ENCODE measurements around the gene ACADL. TPM values are rescaled to one million over a fixed set of nuclear protein-coding genes. Genes with fewer than 3 reads are reported as not detected.

The ACADL gene
- total RNA-seq, 1 experiment from 2014 or later: not detected

DNA sequence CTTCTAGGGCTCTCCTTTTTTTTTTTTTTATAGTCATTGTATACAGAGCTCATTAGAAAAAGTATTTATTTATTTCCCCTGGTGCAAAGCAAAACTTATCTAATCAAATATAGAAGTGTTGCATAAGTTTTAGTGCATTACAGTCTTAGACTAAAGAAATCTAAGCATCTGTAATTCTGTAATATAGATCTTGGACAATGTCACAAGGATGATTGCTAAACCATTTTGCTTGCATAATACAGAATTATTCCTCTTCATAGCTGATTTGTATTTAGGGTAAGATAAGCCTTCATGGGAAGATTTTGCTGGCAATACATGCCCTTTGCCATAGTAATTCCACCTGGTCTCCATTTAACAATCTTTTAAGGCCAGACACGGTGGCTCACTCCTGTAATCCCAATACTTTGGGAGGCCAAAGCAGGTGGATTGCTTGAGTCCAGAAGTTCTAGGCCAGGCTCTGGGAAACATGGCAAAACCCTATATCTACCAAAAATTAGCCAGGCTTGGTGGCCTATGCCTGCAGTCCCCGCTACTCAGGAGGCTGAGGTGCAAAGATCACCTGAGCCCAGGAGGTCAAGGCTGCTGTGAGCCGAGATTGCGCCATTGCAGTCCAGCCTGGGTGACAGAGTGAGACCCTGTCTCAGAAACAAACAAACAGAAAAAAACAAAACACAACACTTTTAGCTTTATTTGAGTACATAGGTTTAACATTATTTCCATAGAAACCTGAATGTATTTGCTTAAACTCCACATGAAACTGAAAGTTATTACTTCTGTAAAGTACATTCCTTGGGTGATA is 2.2 kb upstream of the ACADL start:
- no peaks in the 10 kb centered on the region for H3K36me3 ChIP-seq (replicated peaks; ENCODE audit: control insufficient read depth, insufficient read depth, low read length)
- DNase-seq: no peak
- no peak overlapping the region for H3K4me3 ChIP-seq (ENCODE audit: insufficient read depth, low read depth, low read length)
- H3K27me3 ChIP-seq (ENCODE audit: control insufficient read depth, insufficient read depth, low read length): peaks cover 32% of the 10 kb centered on the region

DNA sequence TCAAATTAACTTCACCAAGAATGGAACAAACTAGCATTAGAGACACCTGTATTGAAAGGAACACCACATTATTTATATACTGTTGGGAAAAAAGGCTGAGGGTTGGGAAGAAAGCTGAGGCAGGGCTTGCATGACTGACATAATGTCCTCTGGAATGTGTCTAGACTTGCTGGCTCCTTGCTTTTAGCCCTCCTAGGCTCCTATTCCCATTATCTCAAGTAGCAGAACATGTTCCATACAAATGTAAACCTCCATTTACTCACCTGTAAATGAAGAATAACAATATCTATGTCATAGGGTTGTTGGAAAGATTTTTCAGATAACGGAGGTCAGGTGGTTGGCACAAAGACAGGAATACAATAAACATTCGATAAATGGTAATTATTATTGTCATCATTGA is 976 bp upstream of the ACADL start:
- Histone ChIP-seq H3K4me3 (ENCODE audit: insufficient read depth, low read depth, low read length) (no peak overlapping the region), H3K36me3 (replicated peaks; ENCODE audit: control insufficient read depth, insufficient read depth, low read length) (no peaks in the 10 kb centered on the region), H3K27me3 (ENCODE audit: control insufficient read depth, insufficient read depth, low read length) (peaks cover 32% of the 10 kb centered on the region)
- no peak for DNase-seq

DNA sequence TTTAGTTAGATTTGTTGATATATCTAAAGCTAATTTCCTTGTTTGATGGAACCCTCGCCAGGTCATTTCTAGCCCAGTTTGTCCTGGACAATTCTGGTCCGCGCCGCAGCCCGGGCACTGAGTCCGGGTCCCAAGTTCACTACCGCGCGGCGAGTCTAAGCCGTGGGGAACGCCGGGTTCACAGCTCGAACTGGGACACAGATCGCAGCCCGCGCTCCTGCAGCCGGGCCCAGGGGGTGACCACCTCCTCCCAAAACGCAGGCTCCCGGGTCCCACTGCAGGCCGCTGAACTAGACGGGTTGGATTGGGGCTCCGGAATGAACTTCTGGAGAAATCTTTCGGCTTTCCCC is 681 bp downstream of the ACADL start:
- Histone ChIP-seq H3K36me3 (replicated peaks; ENCODE audit: control insufficient read depth, insufficient read depth, low read length) (no peaks in the 10 kb centered on the region), H3K4me3 (ENCODE audit: insufficient read depth, low read depth, low read length) (peak overlapping the region; percentile 55), H3K27me3 (ENCODE audit: control insufficient read depth, insufficient read depth, low read length) (peaks cover 32% of the 10 kb centered on the region)
- DNase-seq: no peak

DNA sequence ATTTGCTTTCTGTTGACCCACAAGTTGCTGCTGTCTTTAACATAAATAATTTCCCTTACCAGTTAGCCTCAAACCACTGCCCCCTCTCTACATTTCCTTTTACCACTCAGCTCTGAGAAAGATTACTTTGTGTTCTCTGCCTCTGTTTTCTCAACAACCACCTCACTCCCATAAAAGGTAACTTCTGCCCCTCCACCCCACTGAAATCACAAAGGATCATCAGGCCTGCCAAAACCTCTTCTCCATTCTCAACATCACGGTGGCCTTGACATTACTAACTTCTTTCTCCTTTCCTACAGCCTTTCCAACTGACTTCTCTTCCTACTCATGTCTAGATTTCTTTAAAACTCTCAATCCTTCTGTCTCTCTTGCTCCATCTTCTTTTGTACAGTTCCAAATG is 10.1 kb downstream of the ACADL start:
- no peak overlapping the region for H3K4me3 ChIP-seq (ENCODE audit: insufficient read depth, low read depth, low read length)
- no peaks in the 10 kb centered on the region for H3K36me3 ChIP-seq (replicated peaks; ENCODE audit: control insufficient read depth, insufficient read depth, low read length)
- no peak for DNase-seq
- H3K27me3 ChIP-seq (ENCODE audit: control insufficient read depth, insufficient read depth, low read length): no peaks in the 10 kb centered on the region

DNA sequence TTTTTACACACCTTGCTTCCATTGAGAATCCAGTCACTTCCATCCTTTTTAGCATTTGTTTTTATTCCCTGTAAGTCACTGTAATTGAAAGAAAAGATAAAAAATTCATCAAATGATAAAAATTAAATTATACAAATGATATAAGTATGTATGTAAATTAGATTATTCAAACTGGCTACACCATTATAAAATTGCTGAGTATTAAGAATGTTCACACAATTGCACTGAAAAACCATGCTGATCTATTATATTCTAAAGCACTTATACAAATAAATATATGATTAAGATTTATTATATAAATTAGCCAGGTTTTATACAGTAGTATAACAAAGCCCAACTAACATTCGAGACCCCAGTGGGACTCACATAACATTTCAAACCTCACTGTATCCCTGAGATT is 15.1 kb downstream of the ACADL start:
- DNase-seq: no peak

DNA sequence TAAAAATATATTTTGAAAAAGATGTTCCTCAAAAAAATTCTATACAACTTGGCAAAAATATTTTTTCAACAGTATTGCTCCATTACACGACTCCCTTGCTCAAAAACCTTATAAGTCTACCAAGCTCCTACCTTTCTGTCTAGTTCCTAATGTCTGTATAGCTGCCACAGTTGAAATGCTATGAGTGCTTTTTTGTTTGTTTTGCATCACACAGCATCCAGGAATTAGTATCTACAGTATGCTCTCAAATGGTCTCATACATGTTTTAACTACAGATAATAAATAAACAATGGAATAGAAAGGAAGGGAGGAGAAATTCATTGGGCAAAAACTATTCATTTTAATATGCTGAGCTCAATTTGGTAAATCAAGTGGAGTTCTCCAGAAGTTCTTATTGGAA is 17.3 kb downstream of the ACADL start:
- Histone ChIP-seq H3K36me3 (replicated peaks; ENCODE audit: control insufficient read depth, insufficient read depth, low read length) (no peaks in the 10 kb centered on the region), H3K27me3 (ENCODE audit: control insufficient read depth, insufficient read depth, low read length) (no peaks in the 10 kb centered on the region), H3K4me3 (ENCODE audit: insufficient read depth, low read depth, low read length) (no peak overlapping the region)
- DNase-seq: no peak

More for the DNA sequence above, 15.1 kb downstream of the ACADL start:
- Histone ChIP-seq H3K27me3 (ENCODE audit: control insufficient read depth, insufficient read depth, low read length) (no peaks in the 10 kb centered on the region), H3K4me3 (ENCODE audit: insufficient read depth, low read depth, low read length) (no peak overlapping the region), H3K36me3 (replicated peaks; ENCODE audit: control insufficient read depth, insufficient read depth, low read length) (no peaks in the 10 kb centered on the region)

DNA sequence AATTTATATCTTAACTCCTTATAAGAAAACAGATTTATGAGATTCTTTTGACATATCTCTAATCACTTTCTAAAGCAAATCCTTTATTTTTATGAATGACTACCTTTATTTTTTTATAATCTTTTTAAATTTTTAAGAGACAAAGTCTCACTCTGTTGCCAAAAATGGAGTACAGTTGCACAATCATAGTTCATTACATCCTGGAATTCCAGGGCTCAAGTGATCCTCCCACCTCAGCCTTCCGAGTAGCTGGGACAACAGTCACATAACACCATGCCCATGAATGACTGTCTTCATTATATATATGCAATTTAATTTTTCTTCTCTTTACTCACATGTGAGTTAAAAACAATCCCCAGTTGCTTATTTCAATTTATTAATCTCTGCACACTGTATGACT is 21.7 kb downstream of the ACADL start:
- H3K27me3 ChIP-seq (ENCODE audit: control insufficient read depth, insufficient read depth, low read length): no peaks in the 10 kb centered on the region
- DNase-seq: no peak
- no peaks in the 10 kb centered on the region for H3K36me3 ChIP-seq (replicated peaks; ENCODE audit: control insufficient read depth, insufficient read depth, low read length)
- no peak overlapping the region for H3K4me3 ChIP-seq (ENCODE audit: insufficient read depth, low read depth, low read length)

DNA sequence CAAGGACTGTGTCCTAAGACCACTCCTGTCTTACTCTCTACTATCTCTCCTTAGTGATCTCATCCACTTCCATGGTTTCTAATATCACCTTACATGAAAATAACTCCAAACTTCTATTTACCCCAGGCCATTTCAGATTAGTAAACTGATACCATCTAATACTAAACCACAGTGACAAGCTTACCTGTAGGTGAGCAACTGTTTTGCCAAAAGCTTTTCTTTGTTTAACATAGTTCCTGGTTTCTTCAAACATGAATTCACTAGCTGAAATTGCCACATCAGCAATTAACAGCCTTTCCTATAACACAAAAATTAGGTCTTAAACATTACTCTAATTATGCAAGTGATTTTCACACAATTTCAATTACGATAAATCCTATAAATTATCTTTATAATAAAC is 22.1 kb downstream of the ACADL start:
- H3K27me3 ChIP-seq (ENCODE audit: control insufficient read depth, insufficient read depth, low read length): no peaks in the 10 kb centered on the region
- H3K4me3 ChIP-seq (ENCODE audit: insufficient read depth, low read depth, low read length): no peak overlapping the region
- DNase-seq: no peak
- H3K36me3 ChIP-seq (replicated peaks; ENCODE audit: control insufficient read depth, insufficient read depth, low read length): no peaks in the 10 kb centered on the region

DNA sequence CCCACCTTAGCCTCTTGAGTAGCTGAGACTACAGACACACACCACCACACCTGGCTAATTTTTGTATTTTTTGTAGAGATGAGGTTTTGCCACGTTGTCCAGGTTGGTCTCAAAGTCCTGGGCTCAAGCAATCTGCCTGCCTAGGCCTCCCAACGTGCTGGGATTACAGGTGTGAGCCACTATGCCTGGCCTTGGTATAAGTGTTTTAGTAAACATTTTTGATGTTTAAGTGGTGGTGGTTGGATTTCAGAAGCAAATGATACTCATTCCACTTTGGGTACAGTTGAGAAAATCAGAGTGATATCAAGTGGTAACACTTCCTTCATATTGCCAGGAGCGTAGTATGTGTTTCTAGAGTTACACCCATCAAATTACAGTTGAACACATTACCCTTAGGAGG is 25.4 kb downstream of the ACADL start:
- no peak for DNase-seq

DNA sequence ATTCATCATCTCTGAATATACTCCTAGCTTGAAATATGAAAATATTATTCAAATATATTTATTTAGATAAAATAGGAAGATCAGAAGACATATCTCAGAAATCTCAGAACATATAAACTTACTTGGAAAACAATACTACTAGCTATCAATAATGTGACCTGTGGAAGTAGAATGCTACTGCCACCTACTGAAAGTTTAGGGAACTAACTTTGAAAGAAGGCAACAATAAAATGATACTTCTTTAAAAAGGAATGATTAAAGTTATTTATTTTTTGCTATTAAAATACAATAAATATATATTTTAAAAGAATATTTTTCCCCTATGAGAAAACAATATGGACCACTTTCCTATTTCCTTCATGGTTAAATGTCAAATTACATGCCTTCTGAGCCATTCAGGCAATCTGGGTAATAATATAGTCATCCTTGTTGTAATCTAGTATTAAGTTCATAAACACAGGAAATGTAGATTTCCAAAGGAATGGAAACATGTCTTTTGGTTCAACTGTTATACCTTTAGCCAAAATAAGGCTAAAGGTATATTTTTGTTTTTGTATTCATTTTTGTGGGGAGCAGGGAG is 26.0 kb downstream of the ACADL start:
- H3K4me3 ChIP-seq (ENCODE audit: insufficient read depth, low read depth, low read length): no peak overlapping the region
- H3K27me3 ChIP-seq (ENCODE audit: control insufficient read depth, insufficient read depth, low read length): no peaks in the 10 kb centered on the region
- no peak for DNase-seq
- no peaks in the 10 kb centered on the region for H3K36me3 ChIP-seq (replicated peaks; ENCODE audit: control insufficient read depth, insufficient read depth, low read length)

More for the DNA sequence above, 25.4 kb downstream of the ACADL start:
- Histone ChIP-seq H3K36me3 (replicated peaks; ENCODE audit: control insufficient read depth, insufficient read depth, low read length) (no peaks in the 10 kb centered on the region), H3K4me3 (ENCODE audit: insufficient read depth, low read depth, low read length) (no peak overlapping the region), H3K27me3 (ENCODE audit: control insufficient read depth, insufficient read depth, low read length) (no peaks in the 10 kb centered on the region)

DNA sequence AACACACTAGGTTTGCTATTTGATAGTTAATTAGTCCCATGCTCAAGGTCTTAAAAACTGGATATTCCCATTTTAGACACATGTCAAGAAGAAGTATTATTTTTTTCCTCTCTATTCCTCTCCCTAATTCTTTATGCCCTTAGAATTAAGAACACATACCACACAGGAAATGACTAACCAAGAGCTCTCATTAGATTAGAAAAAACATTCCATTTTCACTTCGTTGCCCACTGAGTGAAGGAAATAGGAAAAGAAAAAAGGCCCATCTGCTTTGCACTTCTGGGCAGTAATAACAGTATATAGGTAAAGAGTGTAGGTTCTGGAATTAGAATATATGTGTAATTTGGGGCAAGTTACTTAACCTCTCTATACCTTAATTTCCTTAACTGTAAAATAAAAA is 26.9 kb downstream of the ACADL start:
- H3K4me3 ChIP-seq (ENCODE audit: insufficient read depth, low read depth, low read length): no peak overlapping the region
- no peaks in the 10 kb centered on the region for H3K27me3 ChIP-seq (ENCODE audit: control insufficient read depth, insufficient read depth, low read length)
- no peaks in the 10 kb centered on the region for H3K36me3 ChIP-seq (replicated peaks; ENCODE audit: control insufficient read depth, insufficient read depth, low read length)
- no peak for DNase-seq

DNA sequence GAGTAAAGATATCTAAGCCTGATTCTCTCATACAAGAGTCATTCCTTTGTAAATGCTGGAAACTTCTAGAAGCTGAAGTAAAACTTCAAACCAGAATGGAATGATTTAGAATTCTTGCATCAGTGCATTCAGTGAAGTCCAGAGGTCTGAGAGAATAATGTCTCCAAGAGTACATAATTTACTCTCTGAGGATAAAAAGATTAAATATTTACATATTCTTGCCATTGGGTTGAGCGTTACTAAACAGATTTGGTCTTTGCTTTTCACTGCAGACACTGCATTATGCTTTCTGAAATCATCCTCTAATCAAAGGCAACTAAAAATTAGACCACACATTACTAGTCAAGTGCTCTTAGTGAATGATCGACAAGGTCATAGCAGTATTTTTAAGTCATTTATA is 27.5 kb downstream of the ACADL start:
- DNase-seq: no peak
- H3K4me3 ChIP-seq (ENCODE audit: insufficient read depth, low read depth, low read length): no peak overlapping the region
- H3K27me3 ChIP-seq (ENCODE audit: control insufficient read depth, insufficient read depth, low read length): no peaks in the 10 kb centered on the region
- no peaks in the 10 kb centered on the region for H3K36me3 ChIP-seq (replicated peaks; ENCODE audit: control insufficient read depth, insufficient read depth, low read length)

DNA sequence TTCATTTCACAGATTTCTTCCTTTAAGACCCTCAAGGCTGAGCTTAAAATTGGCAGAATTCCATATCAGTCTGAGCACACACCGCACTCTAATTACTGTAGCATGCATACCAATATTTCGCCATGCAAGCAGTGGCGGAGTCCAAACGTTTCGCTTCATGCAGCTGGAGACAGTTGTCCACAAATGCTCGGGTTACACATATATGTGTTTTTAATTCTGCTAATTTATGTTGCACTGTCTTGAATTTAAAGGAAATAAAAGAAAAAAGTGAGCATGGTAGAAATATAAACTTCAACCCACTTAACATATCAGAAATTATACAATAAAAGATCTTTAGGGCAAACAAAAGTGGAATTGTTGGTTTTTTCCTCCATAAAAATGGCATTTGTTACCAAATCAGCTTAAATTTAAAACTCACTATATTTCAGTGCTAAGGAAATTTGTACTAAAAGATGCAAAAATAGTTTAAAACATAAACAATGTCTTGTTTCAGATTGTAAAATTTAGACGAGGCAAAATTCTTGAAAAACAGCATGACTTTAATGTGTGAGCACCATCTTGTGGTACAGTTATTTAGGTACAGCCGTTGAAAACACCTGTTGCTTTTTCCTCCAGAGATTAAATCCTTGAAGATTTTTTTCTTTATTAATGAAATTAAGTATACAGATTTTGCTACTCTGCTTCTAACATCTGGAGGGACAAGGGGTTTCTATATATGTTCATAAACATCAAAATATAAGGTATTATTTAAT is 30.0 kb downstream of the ACADL start:
- no peak for DNase-seq
- H3K27me3 ChIP-seq (ENCODE audit: control insufficient read depth, insufficient read depth, low read length): no peaks in the 10 kb centered on the region
- no peaks in the 10 kb centered on the region for H3K36me3 ChIP-seq (replicated peaks; ENCODE audit: control insufficient read depth, insufficient read depth, low read length)
- H3K4me3 ChIP-seq (ENCODE audit: insufficient read depth, low read depth, low read length): no peak overlapping the region

DNA sequence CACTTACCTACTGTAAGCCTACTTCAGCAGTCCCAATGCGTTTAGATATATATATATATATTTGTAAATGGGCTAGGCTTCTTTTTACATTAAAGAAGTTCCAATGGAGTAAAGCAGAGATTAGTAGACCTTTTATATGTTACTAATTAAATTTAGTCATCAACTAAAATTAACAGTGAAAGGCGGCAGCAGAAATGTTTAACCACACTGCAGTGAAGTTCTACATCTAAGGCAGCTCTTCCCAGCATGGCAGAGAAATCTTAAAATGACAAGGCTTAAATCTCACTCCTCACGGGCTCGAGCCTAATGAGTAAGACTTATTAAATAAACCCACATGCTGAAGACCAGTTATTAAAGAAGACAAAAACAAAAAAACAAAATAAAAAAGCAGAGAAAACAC is 34.9 kb downstream of the ACADL start:
- no peak for DNase-seq
- Histone ChIP-seq H3K36me3 (replicated peaks; ENCODE audit: control insufficient read depth, insufficient read depth, low read length) (no peaks in the 10 kb centered on the region), H3K27me3 (ENCODE audit: control insufficient read depth, insufficient read depth, low read length) (no peaks in the 10 kb centered on the region), H3K4me3 (ENCODE audit: insufficient read depth, low read depth, low read length) (no peak overlapping the region)

DNA sequence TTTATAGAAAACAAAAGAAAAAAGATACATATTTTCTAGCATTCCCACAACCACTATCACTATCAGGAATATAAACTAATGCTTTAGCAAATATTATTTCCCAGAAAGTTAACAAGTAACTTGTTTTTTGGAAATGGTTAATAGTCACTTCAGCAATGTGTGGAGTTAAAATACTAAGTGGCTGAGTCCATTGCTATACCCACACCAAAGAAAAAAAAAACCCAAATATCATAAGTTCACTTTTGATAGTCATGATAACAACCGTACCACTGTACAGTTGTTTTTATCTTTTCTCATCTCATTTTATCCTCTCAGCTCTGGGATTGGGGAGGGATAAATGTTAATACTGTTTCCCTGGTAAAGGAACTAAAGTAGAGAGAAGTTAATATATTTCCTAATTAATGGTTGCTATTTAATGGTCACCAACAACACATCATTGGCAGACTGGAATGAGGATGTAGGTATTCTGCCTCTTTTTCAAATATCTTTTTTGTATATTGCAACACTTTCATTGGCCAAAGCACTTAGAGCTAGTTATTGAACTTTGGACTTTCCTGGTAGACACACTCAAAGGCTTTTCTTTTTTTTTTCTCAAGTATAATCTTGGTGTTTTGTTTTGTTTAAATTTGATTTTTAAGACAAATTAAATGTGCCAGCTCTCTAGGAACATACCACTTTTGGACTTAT is 35.7 kb downstream of the ACADL start:
- Histone ChIP-seq H3K36me3 (replicated peaks; ENCODE audit: control insufficient read depth, insufficient read depth, low read length) (no peaks in the 10 kb centered on the region), H3K4me3 (ENCODE audit: insufficient read depth, low read depth, low read length) (no peak overlapping the region), H3K27me3 (ENCODE audit: control insufficient read depth, insufficient read depth, low read length) (no peaks in the 10 kb centered on the region)
- no peak for DNase-seq

All from H7 (cell line).